Endothelial cell of umbilical vein (primary cell): Measurements from ENCODE around the gene RALGAPB. TPM values are rescaled to one million over a fixed set of nuclear protein-coding genes. Genes with fewer than 3 reads are reported as not detected.

Experiments
- BruUV-seq: library from RNA; stranded (reverse); fragments of 400-500 nt; replicated peaks from 2 replicates; lab custom pipeline; 2021; lab: Mats Ljungman, UMichigan
- CTCF ChIA-PET: fragments of 300-600, 350-600 bp; sonication (Branson Sonifier 250); formaldehyde crosslinking; loops from one replicate; lab custom pipeline; 2021; ENCODE audit warnings: antibody characterized with exemption, inconsistent platforms; lab: Charles Lee
- POLR2A ChIA-PET: fragments of 300-600, 350-600 bp; sonication (Branson Sonifier 250); formaldehyde crosslinking; loops from one replicate; lab custom pipeline; 2021; ENCODE audit warnings: antibody characterized with exemption, inconsistent platforms; lab: Charles Lee
- DNase-seq: peaks from one replicate; pipeline ENCODE4 v3.0.0-alpha.2; 2011; ENCODE audit warnings: low read depth, low spot score
- FAIRE-seq: peaks from 2 replicates; lab custom pipeline; 2011; peaks lifted over from hg19 to GRCh38; lab: Jason Lieb, UNC
- H2AFZ ChIP-seq: 2 replicates; pipeline ENCODE4 v1.6.0; 2012; ENCODE audit warnings: low read depth, low read length, control low read depth, inconsistent platforms
- H3K27ac ChIP-seq: 2 replicates; pipeline ENCODE4 v1.5.1; 2011; ENCODE audit warnings: low read depth, mild to moderate bottlenecking, control low read depth, low read length, moderate library complexity; ENCODE audit not compliant: insufficient read depth
- H3K27me3 ChIP-seq, 2 experiments: 2 replicates each; pipeline versions ENCODE4 v1.6.0 to v1.6.1; 2011; ENCODE audit warnings: low read length in 2 of 2, mixed read lengths in 1 of 2; ENCODE audit not compliant: control insufficient read depth in 2 of 2, insufficient read depth in 2 of 2
- H3K36me3 ChIP-seq, 2 experiments: 2 replicates in 1 of 2; 3 replicates in 1 of 2; pipeline ENCODE4 v1.5.1; 2011; ENCODE audit warnings: low read length in 2 of 2, mild to moderate bottlenecking in 1 of 2, moderate library complexity in 1 of 2; ENCODE audit not compliant: control insufficient read depth in 2 of 2, insufficient read depth in 2 of 2; ENCODE audit errors: extremely low read depth in 1 of 2
- H3K4me1 ChIP-seq: 3 replicates; pipeline ENCODE4 v1.5.1; 2011; ENCODE audit warnings: mild to moderate bottlenecking, low read length; ENCODE audit not compliant: control insufficient read depth, insufficient read depth; ENCODE audit errors: extremely low read depth
- H3K4me2 ChIP-seq: 2 replicates; pipeline ENCODE4 v1.6.1; 2011; ENCODE audit warnings: low read length, control low read depth, mixed read lengths; ENCODE audit not compliant: insufficient read depth
- H3K4me3 ChIP-seq, 3 experiments: fragments of 200-600 bp in 1 of 3; sonication (generic), shearing (Covaris generic) in 1 of 3; replicated peaks in 1 of 3; 2 replicates each; pipeline ENCODE4 v1.5.1; 2011 to 2016; ENCODE audit warnings: control low read depth in 3 of 3, low read length in 3 of 3, mild to moderate bottlenecking in 2 of 3, inconsistent platforms in 1 of 3, low read depth in 1 of 3, moderate library complexity in 1 of 3; ENCODE audit not compliant: insufficient read depth in 1 of 3
- H3K79me2 ChIP-seq: 2 replicates; pipeline ENCODE4 v1.6.0; 2012; ENCODE audit warnings: low read length, inconsistent platforms; ENCODE audit not compliant: control insufficient read depth, insufficient read depth
- H3K9ac ChIP-seq: replicated peaks from 2 replicates; pipeline ENCODE3; 2011; ENCODE audit warnings: low read length, control low read depth; ENCODE audit not compliant: insufficient read depth; ENCODE audit errors: extremely low read depth
- H3K9me1 ChIP-seq: replicated peaks from 3 replicates; pipeline ENCODE4 v1.6.0; 2011; ENCODE audit warnings: mild to moderate bottlenecking, low read length; ENCODE audit not compliant: control insufficient read depth, insufficient read depth; ENCODE audit errors: extremely low read depth
- H3K9me3 ChIP-seq: replicated peaks from 2 replicates; pipeline ENCODE4 v1.5.1; 2012; ENCODE audit warnings: low read length, inconsistent platforms; ENCODE audit not compliant: control insufficient read depth, insufficient read depth
- H4K20me1 ChIP-seq: replicated peaks from 2 replicates; pipeline ENCODE3; 2011; ENCODE audit warnings: mild to moderate bottlenecking, low read length; ENCODE audit not compliant: control insufficient read depth, insufficient read depth; ENCODE audit errors: extremely low read depth
- CTCF ChIP-seq, 2 donors: IDR thresholded peaks; 1 replicate in 1 of 2; 2 replicates in 1 of 2; pipeline ENCODE4 v1.5.1; 2011; ENCODE audit warnings: low read length in 2 of 2, mild to moderate bottlenecking in 2 of 2, moderate library complexity in 2 of 2, control low read depth in 1 of 2, inconsistent platforms in 1 of 2, low read depth in 1 of 2; ENCODE audit not compliant: insufficient read depth in 1 of 2; ENCODE audit errors: extremely low read depth in 1 of 2
- EZH2 ChIP-seq: IDR thresholded peaks from 2 replicates; pipeline ENCODE4 v1.6.1; 2012; ENCODE audit warnings: borderline replicate concordance, low read depth, mild to moderate bottlenecking, moderate library complexity, low read length, inconsistent platforms; ENCODE audit not compliant: severe bottlenecking
- FOS ChIP-seq: IDR thresholded peaks from 2 replicates; pipeline ENCODE4 v1.6.1; 2011; ENCODE audit warnings: mild to moderate bottlenecking, low read length, moderate library complexity, borderline replicate concordance; ENCODE audit not compliant: insufficient read depth
- GATA2 ChIP-seq: IDR thresholded peaks from 2 replicates; pipeline ENCODE4 v1.7.0; 2011; ENCODE audit warnings: low read depth, mild to moderate bottlenecking, moderate library complexity, mixed read lengths, low read length; ENCODE audit not compliant: insufficient read length, insufficient read depth
- JUN ChIP-seq: IDR thresholded peaks from 2 replicates; pipeline ENCODE4 v1.6.1; 2011; ENCODE audit warnings: borderline replicate concordance, low read depth; ENCODE audit not compliant: insufficient read length, insufficient read depth
- MAX ChIP-seq: IDR thresholded peaks from 2 replicates; pipeline ENCODE4 v1.6.1; 2011; ENCODE audit not compliant: insufficient read depth, insufficient read length
- MYC ChIP-seq: IDR thresholded peaks from one replicate; pipeline ENCODE4 v1.6.1; 2011; ENCODE audit warnings: mild to moderate bottlenecking, low read depth, low read length
- POLR2A ChIP-seq: IDR thresholded peaks from 2 replicates; pipeline ENCODE4 v1.6.1; 2012; ENCODE audit warnings: low read depth, mild to moderate bottlenecking, control low read depth, low read length
- POLR2AphosphoS5 ChIP-seq: IDR thresholded peaks from 2 replicates; pipeline ENCODE4 v1.6.1; 2012; ENCODE audit warnings: low read depth, mild to moderate bottlenecking, control low read depth, low read length, moderate library complexity; ENCODE audit not compliant: insufficient read depth
- dilution Hi-C: fragments of 300-500 bp; cut with MboI; formaldehyde crosslinking; loops from one replicate; pipeline ENCODE4 v1.15.0; 2019; ENCODE audit warnings: low sequenced_read_pairs; ENCODE audit not compliant: extremely low pct_ligation_motif_present
- intact Hi-C: fragments of 100-400 bp; cut with micrococcal nuclease; formaldehyde crosslinking; loops from one replicate; pipeline ENCODE4 v1.10.0; 2022
- polyA plus RNA-seq, 4 experiments: library from polyadenylated mRNA; depleted of rRNA in 3 of 4; stranded (reverse) in 3 of 4; unstranded in 1 of 4; fragments of >200 nt; gene quantifications; 2 replicates each; pipeline versions ENCODE4 v1.2.1 to v1.2.3, GENCODE V29; 2011 to 2012; ENCODE audit warnings: missing spikeins in 1 of 4
- total RNA-seq: library from RNA; stranded (reverse); gene quantifications from 2 replicates; pipeline ENCODE4 v1.2.3, GENCODE V29; 2021

Gene RALGAPB
- total and polyA plus RNA-seq, 2 donors (not counting 3 experiments of a cell fraction or from before 2014, with no cell fraction given), result 12.8 to 38.7 TPM

GRCh38 chr20:38426006-38426897, 46.4 kb upstream of the RALGAPB start:
- no peaks in the 10 kb centered on the region for H3K9me3 ChIP-seq
- dilution Hi-C loops (no loop called here), intact Hi-C loops (no loop called here)
- TF ChIP-seq EZH2, result no peak
- TF ChIP-seq MYC, result no peak
- H4K20me1 ChIP-seq, result no peaks in the 10 kb centered on the region
- no TSS peak for BruUV-seq
- H2AFZ ChIP-seq, result no peak overlapping the region
- peaks cover 47 to 76% of the 10 kb centered on the region in 2 experiments for H3K36me3 ChIP-seq
- FAIRE-seq (peak; percentile 55), DNase-seq (no peak)
- peaks cover 83% of the 10 kb centered on the region for H3K79me2 ChIP-seq
- POLR2A ChIA-PET, result interaction anchor here (0.7 kb wide), 1 partner anchor 8 kb away, joined by 3 read pairs; no protein-coding TSS in a partner anchor
- CTCF ChIA-PET, result interaction anchor here (0.9 to 2.1 kb wide), 3 partner anchors 9 to 58 kb away, joined by 3 to 20 read pairs (median 7); partner anchors contain the start of genes RALGAPB and SNHG17
- peaks cover 10% of the 10 kb centered on the region for H3K4me1 ChIP-seq
- no peak overlapping the region for H3K9ac ChIP-seq
- no peak overlapping the region for H3K4me2 ChIP-seq
- H3K27me3 ChIP-seq, result no peaks in the 10 kb centered on the region
- H3K4me3 ChIP-seq, result no peak overlapping the region
- no peaks in the 10 kb centered on the region for H3K9me1 ChIP-seq
- H3K27ac ChIP-seq, result no peak overlapping the region

- peaks cover 16% of the 10 kb centered on the region for H3K4me1 ChIP-seq
- no peak overlapping the region for H3K27ac ChIP-seq
- H4K20me1 ChIP-seq, result no peaks in the 10 kb centered on the region
- CTCF ChIA-PET, result interaction anchor here (2.1 kb wide), 1 partner anchor 7 kb away, joined by 20 read pairs; the partner anchor contains the start of gene SNHG17
- no peaks in the 10 kb centered on the region for H3K9me3 ChIP-seq
- FAIRE-seq (no peak), DNase-seq (no peak)
- H3K4me3 ChIP-seq, result no peak overlapping the region
- no peak overlapping the region for H3K4me2 ChIP-seq
- intact Hi-C loops, result no loop called here
- no TSS peak for BruUV-seq
- POLR2A ChIA-PET, result no interaction called here
- no peaks in the 10 kb centered on the region for H3K9me1 ChIP-seq
- H3K9ac ChIP-seq, result no peak overlapping the region
- no peak for TF ChIP-seq FOS
- TF ChIP-seq POLR2AphosphoS5, result no peak
- no peak for TF ChIP-seq EZH2
- TF ChIP-seq POLR2A, result no peak
- TF ChIP-seq JUN, result no peak
- no peak for TF ChIP-seq GATA2
- no peak for TF ChIP-seq MAX
- no peak for TF ChIP-seq CTCF (IDR thresholded peaks at IDR 0.05; ENCODE audit: extremely low read depth in 1 of 2, insufficient read depth in 1 of 2, low read depth in 1 of 2, low read length in 2 of 2)
- TF ChIP-seq MYC, result no peak
- peaks cover 89% of the 10 kb centered on the region for H3K79me2 ChIP-seq
- H2AFZ ChIP-seq, result no peak overlapping the region
- H3K36me3 ChIP-seq, result peaks cover 41 to 74% of the 10 kb centered on the region in 2 experiments
- H3K27me3 ChIP-seq, result no peaks in the 10 kb centered on the region
- dilution Hi-C loops, result no loop called here
These were observed 45.0 kb upstream of the RALGAPB start for GRCh38 chr20:38427655-38428023.
